CD4-positive, alpha-beta T cell treated with Interleukin-10 for 1 hour (primary cell): ENCODE data around the gene FITM1.
A peak's percentile ranks its signal among the peaks of the same experiment; 100 is the strongest.

Experiments
- DNase-seq: peaks from one replicate; pipeline ENCODE4 v3.0.0-alpha.2; 2020

The FITM1 gene

GRCh38 chr14:24141097-24141880 lies 10.8 kb downstream of the FITM1 start, which contains the start of gene EMC9:
TSS of gene EMC9 (minus strand) at chr14:24141591. CDS start at chr14:24141304, 287 bp downstream.
- DNase-seq: peak; percentile 100

GRCh38 chr14:24143511-24143910 lies 13.1 kb downstream of the FITM1 start:
- no peak for DNase-seq

GRCh38 chr14:24144451-24144850 lies 14.0 kb downstream of the FITM1 start:
- DNase-seq: no peak

GRCh38 chr14:24145219-24145618 lies 14.8 kb downstream of the FITM1 start:
- DNase-seq: no peak

- no peak for DNase-seq
Measured at GRCh38 chr14:24145690-24146452, 15.4 kb downstream of the FITM1 start.

GRCh38 chr14:24146453-24146977 lies 16.1 kb downstream of the FITM1 start, which contains the start of gene PSME2:
TSS of gene PSME2 (minus strand) at chr14:24146610. CDS start at chr14:24146581, 29 bp downstream.
- DNase-seq: peak; percentile 90

- peak; percentile 97 for DNase-seq
Measured at GRCh38 chr14:24146978-24147760, 16.7 kb downstream of the FITM1 start, which contains the start of gene RNF31. TSS of gene RNF31 (plus strand) at chr14:24147498. CDS start at chr14:24147699, 201 bp downstream.

- DNase-seq: no peak
Measured at GRCh38 chr14:24147761-24148428, 17.4 kb downstream of the FITM1 start.

- no peak for DNase-seq
Measured at GRCh38 chr14:24149302-24149969, 19.0 kb downstream of the FITM1 start.

- no peak for DNase-seq
Measured at GRCh38 chr14:24150061-24150460, 19.6 kb downstream of the FITM1 start.

- DNase-seq: no peak
Measured at GRCh38 chr14:24150567-24150966, 20.1 kb downstream of the FITM1 start.

GRCh38 chr14:24150993-24151392 lies 20.5 kb downstream of the FITM1 start:
- DNase-seq: no peak

GRCh38 chr14:24151404-24152080 lies 21.1 kb downstream of the FITM1 start:
- no peak for DNase-seq

- DNase-seq: no peak
Measured at GRCh38 chr14:24155100-24155499, 24.6 kb downstream of the FITM1 start.

GRCh38 chr14:24156840-24157239 lies 26.4 kb downstream of the FITM1 start:
- no peak for DNase-seq

GRCh38 chr14:24157331-24157730 lies 26.9 kb downstream of the FITM1 start:
- no peak for DNase-seq

GRCh38 chr14:24159777-24160498 lies 29.5 kb downstream of the FITM1 start:
- DNase-seq: no peak

- no peak for DNase-seq
Measured at GRCh38 chr14:24160499-24160849, 30.0 kb downstream of the FITM1 start.

- peak; percentile 99 for DNase-seq
Measured at GRCh38 chr14:24160850-24161804, 30.7 kb downstream of the FITM1 start, which contains the start of gene IRF9. TSS of gene IRF9 (plus strand) at chr14:24161265. CDS start at chr14:24162145, 880 bp downstream.
